ENCODE measurements around the gene OTX2.

The OTX2 gene

GRCh38 chr14:56794557-56795283 is 15.6 kb downstream of the OTX2 start:
- DNase-seq, result no peak

DNA sequence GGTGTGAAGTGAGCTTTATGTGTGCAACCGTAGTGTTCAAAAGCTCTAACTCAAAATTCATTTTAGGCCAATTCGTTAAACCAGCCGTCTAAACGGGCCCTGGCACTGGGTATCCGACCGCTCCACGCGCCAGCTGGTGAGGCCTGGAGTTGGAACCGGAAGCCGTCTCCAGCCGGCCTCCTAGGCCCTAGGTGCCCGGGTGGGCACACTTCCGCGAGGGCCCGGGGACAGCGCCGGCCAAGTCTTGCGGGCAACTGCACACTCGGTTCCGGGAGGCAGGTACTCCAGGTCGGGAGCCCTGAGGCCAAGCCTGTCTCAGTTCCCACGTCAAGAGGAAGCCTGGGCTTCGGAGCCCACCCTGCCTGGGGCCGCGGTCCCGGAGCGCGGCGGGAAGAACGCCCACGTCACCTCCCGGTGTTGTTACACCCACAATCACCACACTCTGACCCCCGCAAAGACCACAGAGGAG is 16.2 kb downstream of the OTX2 start:
- DNase-seq, result no peak

DNA sequence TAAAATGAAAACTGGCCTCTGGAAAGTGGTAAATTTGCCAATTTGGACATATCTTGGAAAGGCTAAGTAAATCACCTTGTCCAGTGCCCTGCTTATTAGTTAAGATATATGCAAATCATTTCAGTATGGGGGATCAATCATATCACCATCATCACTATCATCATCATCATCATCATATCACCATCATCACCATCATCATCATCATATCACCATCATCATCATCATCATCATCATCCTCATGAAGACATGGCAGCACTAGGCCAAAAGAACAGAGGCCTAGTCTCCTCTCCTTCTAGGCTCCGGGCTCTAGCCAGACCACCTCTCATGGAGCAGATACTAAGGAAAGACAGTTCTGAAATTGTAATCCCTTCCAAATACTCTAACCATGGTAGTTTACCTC is 20.3 kb downstream of the OTX2 start:
- no peak for DNase-seq

- no peak for DNase-seq
Measured at GRCh38 chr14:56787530-56787929, 22.7 kb downstream of the OTX2 start.

GRCh38 chr14:56782711-56783110 is 27.6 kb downstream of the OTX2 start:
- no peak for DNase-seq

GRCh38 chr14:56774503-56774902 is 35.8 kb downstream of the OTX2 start:
- DNase-seq, result no peak

DNA sequence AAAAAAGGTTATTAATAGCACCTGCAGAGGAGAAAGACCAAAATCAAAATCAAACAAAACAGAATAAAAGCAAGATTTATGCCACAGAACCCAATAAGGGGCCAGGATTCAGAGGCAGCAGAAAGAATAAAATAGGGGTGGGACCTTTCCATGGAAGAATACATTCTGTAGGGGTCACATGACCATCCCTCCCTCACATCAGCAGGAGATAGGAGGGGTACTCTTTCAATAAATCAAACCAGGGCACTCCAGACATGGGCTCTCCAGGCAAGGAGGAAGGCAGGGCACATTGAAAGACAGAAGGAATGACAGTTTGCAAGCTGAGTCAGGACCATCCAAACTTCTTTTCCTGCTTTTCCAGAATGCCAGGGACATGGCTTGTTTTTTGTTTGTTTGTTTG is 39.8 kb downstream of the OTX2 start:
- no peak for DNase-seq

- DNase-seq, result no peak
Measured at GRCh38 chr14:56760164-56760914, 49.9 kb downstream of the OTX2 start.

DNA sequence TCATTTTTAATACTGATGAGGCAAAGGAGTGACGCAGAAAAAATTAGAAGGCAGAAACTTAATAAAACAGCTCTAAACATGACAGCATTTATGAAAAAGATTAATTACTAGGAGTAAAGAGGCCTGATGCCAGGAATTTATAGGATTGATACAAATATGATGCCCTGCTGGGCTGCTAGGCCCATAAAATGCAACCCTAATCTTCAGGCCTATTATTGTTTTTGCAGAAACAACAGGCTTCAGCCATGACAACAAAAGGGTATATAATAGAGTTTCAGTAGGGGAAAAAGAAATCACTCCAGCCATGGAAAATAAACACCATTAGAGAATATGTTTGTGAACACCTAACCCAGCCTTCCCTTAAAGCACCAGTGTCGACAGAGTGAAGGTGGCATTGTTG is 50.6 kb downstream of the OTX2 start:
- no peak for DNase-seq

GRCh38 chr14:56759094-56759493 is 51.2 kb downstream of the OTX2 start:
- DNase-seq, result no peak

GRCh38 chr14:56754921-56755320 is 55.4 kb downstream of the OTX2 start:
- DNase-seq, result no peak

GRCh38 chr14:56753396-56753795 is 56.9 kb downstream of the OTX2 start:
- DNase-seq, result no peak

- no peak for DNase-seq
Measured at GRCh38 chr14:56752428-56752827, 57.9 kb downstream of the OTX2 start.

GRCh38 chr14:56751471-56751870 is 58.8 kb downstream of the OTX2 start:
- no peak for DNase-seq

All from suppressor macrophage treated with lipopolysaccharide for 1 hour (primary cell).